ENCODE data around the gene AUTS2. TPM values are rescaled to one million over a fixed set of nuclear protein-coding genes. Genes with fewer than 3 reads are reported as not detected.

The AUTS2 gene
- total RNA-seq, 1 experiment from 2014 or later, result 2.5 TPM

DNA sequence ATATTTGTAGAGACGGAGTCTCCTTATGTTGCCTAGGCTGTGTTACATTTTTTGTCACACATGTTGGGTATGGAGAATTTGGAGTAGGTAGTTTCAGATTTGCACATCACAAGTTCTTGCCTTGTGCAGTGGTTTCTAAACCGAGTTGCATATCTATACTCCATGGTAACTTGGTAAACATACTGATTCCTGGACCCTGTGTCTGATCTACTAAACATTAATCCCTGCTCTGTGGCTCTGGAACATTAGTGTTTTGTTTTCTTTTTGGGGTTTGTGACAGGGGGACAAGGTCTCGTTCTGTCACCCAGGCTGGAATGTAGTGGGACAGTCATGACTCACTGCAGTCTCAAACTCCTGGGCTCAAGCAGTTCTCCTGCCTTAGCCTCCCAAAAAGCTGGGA is 24.7 kb downstream of the AUTS2 start:
- ChIA-PET POLR2A (no interaction called here), CTCF (no interaction called here)
- Histone ChIP-seq H3K4me1 (ENCODE audit: control insufficient read depth, insufficient read depth, low read length) (no peaks in the 10 kb centered on the region), H3K9me3 (ENCODE audit: control insufficient read depth, insufficient read depth, low read depth, low read length) (no peaks in the 10 kb centered on the region), H3K36me3 (ENCODE audit: control insufficient read depth, insufficient read depth, low read length) (no peaks in the 10 kb centered on the region), H3K27ac (ENCODE audit: low read length) (no peak overlapping the region), H3K27me3 (ENCODE audit: control insufficient read depth, insufficient read depth, low read length) (no peaks in the 10 kb centered on the region), H3K4me3 (ENCODE audit: low read depth in 2 of 2, low read length in 2 of 2) (no peak overlapping the region)
- DNase-seq (ENCODE audit: low read depth, low spot score) (no peak), ATAC-seq (no peak)
- BruUV-seq (replicated peaks), result no TSS peak
- in situ Hi-C loops (cut with HindIII; ENCODE audit: low pct_unique_long_range_greater_than_20kb, low sequenced_read_pairs), result no loop called here
- TF ChIP-seq, protein P1, sequence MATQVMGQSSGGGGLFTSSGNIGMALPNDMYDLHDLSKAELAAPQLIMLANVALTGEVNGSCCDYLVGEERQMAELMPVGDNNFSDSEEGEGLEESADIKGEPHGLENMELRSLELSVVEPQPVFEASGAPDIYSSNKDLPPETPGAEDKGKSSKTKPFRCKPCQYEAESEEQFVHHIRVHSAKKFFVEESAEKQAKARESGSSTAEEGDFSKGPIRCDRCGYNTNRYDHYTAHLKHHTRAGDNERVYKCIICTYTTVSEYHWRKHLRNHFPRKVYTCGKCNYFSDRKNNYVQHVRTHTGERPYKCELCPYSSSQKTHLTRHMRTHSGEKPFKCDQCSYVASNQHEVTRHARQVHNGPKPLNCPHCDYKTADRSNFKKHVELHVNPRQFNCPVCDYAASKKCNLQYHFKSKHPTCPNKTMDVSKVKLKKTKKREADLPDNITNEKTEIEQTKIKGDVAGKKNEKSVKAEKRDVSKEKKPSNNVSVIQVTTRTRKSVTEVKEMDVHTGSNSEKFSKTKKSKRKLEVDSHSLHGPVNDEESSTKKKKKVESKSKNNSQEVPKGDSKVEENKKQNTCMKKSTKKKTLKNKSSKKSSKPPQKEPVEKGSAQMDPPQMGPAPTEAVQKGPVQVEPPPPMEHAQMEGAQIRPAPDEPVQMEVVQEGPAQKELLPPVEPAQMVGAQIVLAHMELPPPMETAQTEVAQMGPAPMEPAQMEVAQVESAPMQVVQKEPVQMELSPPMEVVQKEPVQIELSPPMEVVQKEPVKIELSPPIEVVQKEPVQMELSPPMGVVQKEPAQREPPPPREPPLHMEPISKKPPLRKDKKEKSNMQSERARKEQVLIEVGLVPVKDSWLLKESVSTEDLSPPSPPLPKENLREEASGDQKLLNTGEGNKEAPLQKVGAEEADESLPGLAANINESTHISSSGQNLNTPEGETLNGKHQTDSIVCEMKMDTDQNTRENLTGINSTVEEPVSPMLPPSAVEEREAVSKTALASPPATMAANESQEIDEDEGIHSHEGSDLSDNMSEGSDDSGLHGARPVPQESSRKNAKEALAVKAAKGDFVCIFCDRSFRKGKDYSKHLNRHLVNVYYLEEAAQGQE (IDR thresholded peaks at IDR 0.05; ENCODE audit: insufficient read depth in 1 of 2, low read depth in 2 of 2, low read length in 1 of 2), result no peak
- no peak for TF ChIP-seq TCF7L2 (IDR thresholded peaks at IDR 0.05; ENCODE audit: low read depth, low read length)
- TF ChIP-seq, protein P2, sequence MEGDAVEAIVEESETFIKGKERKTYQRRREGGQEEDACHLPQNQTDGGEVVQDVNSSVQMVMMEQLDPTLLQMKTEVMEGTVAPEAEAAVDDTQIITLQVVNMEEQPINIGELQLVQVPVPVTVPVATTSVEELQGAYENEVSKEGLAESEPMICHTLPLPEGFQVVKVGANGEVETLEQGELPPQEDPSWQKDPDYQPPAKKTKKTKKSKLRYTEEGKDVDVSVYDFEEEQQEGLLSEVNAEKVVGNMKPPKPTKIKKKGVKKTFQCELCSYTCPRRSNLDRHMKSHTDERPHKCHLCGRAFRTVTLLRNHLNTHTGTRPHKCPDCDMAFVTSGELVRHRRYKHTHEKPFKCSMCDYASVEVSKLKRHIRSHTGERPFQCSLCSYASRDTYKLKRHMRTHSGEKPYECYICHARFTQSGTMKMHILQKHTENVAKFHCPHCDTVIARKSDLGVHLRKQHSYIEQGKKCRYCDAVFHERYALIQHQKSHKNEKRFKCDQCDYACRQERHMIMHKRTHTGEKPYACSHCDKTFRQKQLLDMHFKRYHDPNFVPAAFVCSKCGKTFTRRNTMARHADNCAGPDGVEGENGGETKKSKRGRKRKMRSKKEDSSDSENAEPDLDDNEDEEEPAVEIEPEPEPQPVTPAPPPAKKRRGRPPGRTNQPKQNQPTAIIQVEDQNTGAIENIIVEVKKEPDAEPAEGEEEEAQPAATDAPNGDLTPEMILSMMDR (IDR thresholded peaks at IDR 0.05), result no peak
- TF ChIP-seq POLR2AphosphoS5 (IDR thresholded peaks at IDR 0.05; ENCODE audit: low read depth, low read length), result no peak
- no peak for TF ChIP-seq SIN3A (IDR thresholded peaks at IDR 0.05; ENCODE audit: borderline replicate concordance, insufficient read depth, low read depth, low read length)
- intact Hi-C loops (cut with micrococcal nuclease; ENCODE audit: unreplicated experiment), result no loop called here

DNA sequence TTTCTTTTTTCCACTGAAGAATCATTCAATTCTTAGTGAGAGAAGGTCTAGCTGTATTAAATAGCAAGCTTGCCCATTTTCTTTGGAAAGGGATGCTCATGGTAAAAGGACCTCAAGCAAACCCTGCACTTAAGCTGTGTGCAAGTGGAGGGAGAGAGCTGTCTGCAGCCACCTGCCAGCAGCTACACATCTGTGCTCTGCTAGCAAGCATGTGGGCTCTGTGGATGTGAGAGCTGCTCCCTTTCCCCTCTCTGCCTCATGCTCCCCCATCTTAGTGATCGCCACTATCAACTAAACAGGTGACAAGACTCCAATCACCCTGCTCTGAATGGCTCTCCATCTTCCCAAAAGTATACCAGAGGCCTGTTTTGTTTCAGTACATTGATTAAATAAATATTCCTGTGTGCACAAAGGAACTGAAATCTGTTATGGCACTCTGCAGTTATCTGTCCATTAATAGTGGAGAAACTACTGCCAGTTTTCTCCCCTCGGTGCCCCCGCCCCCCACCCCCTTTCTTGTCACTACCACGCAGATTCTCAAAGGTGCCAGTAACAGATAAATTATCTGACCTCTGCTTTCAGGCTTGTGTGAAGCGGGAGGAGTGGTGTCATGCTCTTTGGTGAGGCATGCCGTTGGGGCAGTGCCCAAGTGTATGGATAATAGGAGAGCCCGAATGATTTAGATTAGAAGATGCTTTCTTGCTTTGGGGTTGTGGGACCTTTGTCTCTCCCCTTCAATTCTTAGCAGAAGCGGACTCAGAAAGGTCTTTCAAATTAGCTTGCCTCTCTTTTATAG is 26.4 kb downstream of the AUTS2 start:
- Histone ChIP-seq H3K27me3 (ENCODE audit: control insufficient read depth, insufficient read depth, low read length) (no peaks in the 10 kb centered on the region), H3K4me1 (ENCODE audit: control insufficient read depth, insufficient read depth, low read length) (no peaks in the 10 kb centered on the region), H3K36me3 (ENCODE audit: control insufficient read depth, insufficient read depth, low read length) (no peaks in the 10 kb centered on the region), H3K9me3 (ENCODE audit: control insufficient read depth, insufficient read depth, low read depth, low read length) (no peaks in the 10 kb centered on the region), H3K27ac (ENCODE audit: low read length) (no peak overlapping the region), H3K4me3 (ENCODE audit: low read depth in 2 of 2, low read length in 2 of 2) (no peak overlapping the region)
- no peak for TF ChIP-seq SIN3A (IDR thresholded peaks at IDR 0.05; ENCODE audit: borderline replicate concordance, insufficient read depth, low read depth, low read length)
- TF ChIP-seq, protein P2 (IDR thresholded peaks at IDR 0.05), result no peak
- TF ChIP-seq, protein P1 (IDR thresholded peaks at IDR 0.05; ENCODE audit: insufficient read depth in 1 of 2, low read depth in 2 of 2, low read length in 1 of 2), result no peak
- no peak for TF ChIP-seq TCF7L2 (IDR thresholded peaks at IDR 0.05; ENCODE audit: low read depth, low read length)
- no peak for TF ChIP-seq POLR2AphosphoS5 (IDR thresholded peaks at IDR 0.05; ENCODE audit: low read depth, low read length)
- ATAC-seq, result no peak
- CTCF ChIA-PET, result no interaction called here
- in situ Hi-C loops (cut with HindIII; ENCODE audit: low pct_unique_long_range_greater_than_20kb, low sequenced_read_pairs) (no loop called here), intact Hi-C loops (cut with micrococcal nuclease; ENCODE audit: unreplicated experiment) (no loop called here)
- POLR2A ChIA-PET, result no interaction called here
- no peak for DNase-seq (ENCODE audit: low read depth, low spot score)
- BruUV-seq (replicated peaks), result no TSS peak

Measured in Panc1 (cell line).